H1 (cell line): ENCODE results near the gene FADS3. TPM values are rescaled to one million over a fixed set of nuclear protein-coding genes. Genes with fewer than 3 reads are reported as not detected.

Experiments used
- CTCF ChIA-PET: fragments of 300-600 bp; sonication (Branson Sonifier 250); formaldehyde crosslinking; loops from one replicate; lab custom pipeline; 2021; ENCODE audit not compliant: partially characterized antibody; lab: Charles Lee
- POLR2A ChIA-PET: fragments of 300-600 bp; sonication (Branson Sonifier 250); formaldehyde crosslinking; loops from one replicate; lab custom pipeline; 2021; ENCODE audit warnings: inconsistent platforms; ENCODE audit not compliant: partially characterized antibody; lab: Charles Lee
- DNase-seq, 2 experiments: peaks; one replicate each; pipeline versions ENCODE4 v3.0.0 to v3.0.0-alpha.2; 2010 to 2022; ENCODE audit warnings: low spot score in 2 of 2, low read depth in 1 of 2, mixed read lengths in 1 of 2
- FAIRE-seq: peaks from 2 replicates; lab custom pipeline; 2011; peaks lifted over from hg19 to GRCh38; lab: Jason Lieb, UNC
- H2AFZ ChIP-seq: 2 replicates; pipeline ENCODE4 v1.8.1; 2012; ENCODE audit warnings: low read length, inconsistent platforms
- H2AK5ac ChIP-seq: 2 replicates; pipeline ENCODE4 v1.6.1; 2013; ENCODE audit warnings: low read depth, low read length
- H2BK120ac ChIP-seq: replicated peaks from 2 replicates; pipeline ENCODE3; 2013; ENCODE audit warnings: low read depth, low read length, inconsistent platforms
- H2BK12ac ChIP-seq: 2 replicates; pipeline ENCODE4 v1.6.1; 2013; ENCODE audit warnings: low read depth, low read length
- H2BK15ac ChIP-seq: 2 replicates; pipeline ENCODE4 v1.6.1; 2013; ENCODE audit warnings: low read length
- H2BK20ac ChIP-seq: 2 replicates; pipeline ENCODE4 v1.6.1; 2013; ENCODE audit warnings: low read length
- H2BK5ac ChIP-seq: 2 replicates; pipeline ENCODE4 v1.6.1; 2013; ENCODE audit warnings: low read depth, low read length
- H3K14ac ChIP-seq: 2 replicates; pipeline ENCODE4 v1.6.1; 2013; ENCODE audit warnings: inconsistent platforms; ENCODE audit not compliant: insufficient read length
- H3K18ac ChIP-seq: 2 replicates; pipeline ENCODE4 v1.6.1; 2013; ENCODE audit warnings: low read length; ENCODE audit errors: extremely low read depth
- H3K23ac ChIP-seq: 2 replicates; pipeline ENCODE4 v1.6.1; 2013; ENCODE audit warnings: inconsistent platforms; ENCODE audit not compliant: insufficient read length
- H3K23me2 ChIP-seq: 2 replicates; pipeline ENCODE4 v1.6.1; 2013; ENCODE audit warnings: low read depth, low read length
- H3K27ac ChIP-seq: 2 replicates; pipeline ENCODE4 v1.6.1; 2011; ENCODE audit warnings: low read depth, low read length, inconsistent platforms
- H3K27me3 ChIP-seq, 4 experiments: replicated peaks in 1 of 4; 1 replicate in 1 of 4; 2 replicates in 3 of 4; pipeline versions ENCODE4 v1.6.1 to v1.8.1; 2011 to 2013; ENCODE audit warnings: low read length in 3 of 4, mild to moderate bottlenecking in 3 of 4, inconsistent platforms in 2 of 4, mixed read lengths in 2 of 4, moderate library complexity in 1 of 4; ENCODE audit not compliant: control insufficient read depth in 3 of 4, insufficient read depth in 3 of 4; ENCODE audit errors: extremely low read depth in 1 of 4
- H3K36me3 ChIP-seq, 4 experiments: 2 replicates each; pipeline versions ENCODE4 v1.6.1 to v1.8.1; 2011 to 2013; ENCODE audit warnings: mild to moderate bottlenecking in 4 of 4, low read length in 3 of 4, moderate library complexity in 2 of 4, control low read depth in 1 of 4, inconsistent platforms in 1 of 4; ENCODE audit not compliant: insufficient read depth in 4 of 4, control insufficient read depth in 2 of 4
- H3K4ac ChIP-seq: replicated peaks from 2 replicates; pipeline ENCODE3; 2013; ENCODE audit warnings: low read length, low read depth, mixed read lengths, inconsistent platforms; ENCODE audit not compliant: insufficient read length
- H3K4me1 ChIP-seq, 4 experiments: replicated peaks in 1 of 4; 1 replicate in 1 of 4; 2 replicates in 3 of 4; pipeline versions ENCODE4 v1.6.1 to v1.8.1; 2011 to 2013; ENCODE audit warnings: low read length in 3 of 4, inconsistent platforms in 2 of 4, mixed read lengths in 1 of 4; ENCODE audit not compliant: insufficient read depth in 4 of 4, control insufficient read depth in 3 of 4
- H3K4me2 ChIP-seq, 2 experiments: 2 replicates each; pipeline versions ENCODE4 v1.6.1 to v1.8.1; 2011 to 2013; ENCODE audit warnings: low read depth in 2 of 2, low read length in 2 of 2, control low read depth in 1 of 2, inconsistent platforms in 1 of 2, mild to moderate bottlenecking in 1 of 2; ENCODE audit not compliant: insufficient read depth in 1 of 2
- H3K4me3 ChIP-seq, 4 experiments: fragments of 200-600, 300-600 bp in 1 of 4; sonication (generic), shearing (Covaris generic), sonication (Bioruptor Twin) in 1 of 4; 2 replicates each; pipeline versions ENCODE4 v1.5.1 to v1.8.1; 2011 to 2016; ENCODE audit warnings: low read length in 4 of 4, low read depth in 3 of 4, control low read depth in 2 of 4, inconsistent platforms in 2 of 4, mild to moderate bottlenecking in 2 of 4, mixed read lengths in 1 of 4, moderate library complexity in 1 of 4; ENCODE audit not compliant: insufficient read depth in 2 of 4; ENCODE audit errors: extremely low read depth in 1 of 4
- H3K56ac ChIP-seq: replicated peaks from 2 replicates; pipeline ENCODE3; 2013; ENCODE audit warnings: low read depth, mild to moderate bottlenecking, mixed read lengths, low read length, inconsistent platforms; ENCODE audit not compliant: insufficient read length
- H3K79me1 ChIP-seq: 2 replicates; pipeline ENCODE4 v1.6.1; 2013; ENCODE audit warnings: low read depth, low read length, control low read depth
- H3K79me2 ChIP-seq, 2 experiments: 2 replicates each; pipeline versions ENCODE4 v1.6.1 to v1.8.1; 2012 to 2013; ENCODE audit warnings: low read length in 2 of 2, mild to moderate bottlenecking in 2 of 2, inconsistent platforms in 1 of 2; ENCODE audit not compliant: insufficient read depth in 2 of 2, control insufficient read depth in 1 of 2
- H3K9ac ChIP-seq, 4 experiments: replicated peaks in 1 of 4; 1 replicate in 1 of 4; 2 replicates in 3 of 4; pipeline versions ENCODE4 v1.6.1 to v1.8.1; 2011 to 2013; ENCODE audit warnings: low read depth in 3 of 4, low read length in 3 of 4, control low read depth in 2 of 4, mild to moderate bottlenecking in 2 of 4, moderate library complexity in 2 of 4, inconsistent platforms in 1 of 4; ENCODE audit errors: extremely low read depth in 1 of 4
- H3K9me3 ChIP-seq, 2 experiments: 2 replicates each; pipeline versions ENCODE4 v1.6.1 to v1.8.1; 2012 to 2013; ENCODE audit warnings: mild to moderate bottlenecking in 2 of 2, moderate library complexity in 2 of 2, control low read depth in 1 of 2, inconsistent platforms in 1 of 2, low read depth in 1 of 2, low read length in 1 of 2, mixed read lengths in 1 of 2; ENCODE audit not compliant: insufficient read depth in 2 of 2
- H4K20me1 ChIP-seq, 2 experiments: replicated peaks in 1 of 2; 2 replicates each; pipeline versions ENCODE3 to v1.8.1; 2011 to 2013; ENCODE audit warnings: inconsistent platforms in 2 of 2, low read length in 2 of 2, mild to moderate bottlenecking in 1 of 2; ENCODE audit not compliant: insufficient read depth in 2 of 2, control insufficient read depth in 1 of 2
- H4K5ac ChIP-seq: 2 replicates; pipeline ENCODE4 v1.6.1; 2013; ENCODE audit warnings: low read length, low read depth, mixed read lengths, inconsistent platforms; ENCODE audit not compliant: insufficient read length
- H4K8ac ChIP-seq: 2 replicates; pipeline ENCODE4 v1.8.0; 2013; ENCODE audit warnings: mild to moderate bottlenecking, moderate library complexity, low read length, inconsistent platforms; ENCODE audit not compliant: insufficient read depth; ENCODE audit errors: extremely low read depth
- H4K91ac ChIP-seq: replicated peaks from 2 replicates; pipeline ENCODE3; 2013; ENCODE audit warnings: low read length, mixed read lengths, inconsistent platforms; ENCODE audit not compliant: insufficient read length
- ATF2 ChIP-seq: IDR thresholded peaks from 2 replicates; pipeline ENCODE4 v1.6.1; 2012; ENCODE audit warnings: low read length, inconsistent platforms
- POLR2AphosphoS5 ChIP-seq: IDR thresholded peaks from 2 replicates; pipeline ENCODE4 v1.6.1; 2011; ENCODE audit warnings: low read depth, low read length
- whole genome bisulfite sequencing, 2 experiments: shearing (Covaris generic) in 1 of 2; methylation state at CpG; one replicate each; pipeline versions ENCODE4 v1.1.6 to v1.1.7; 2013 to 2015; ENCODE audit warnings: low lambda C conversion rate in 2 of 2, mixed read lengths in 2 of 2, inconsistent platforms in 1 of 2, low coverage in 1 of 2, missing lambda C conversion rate in 1 of 2; ENCODE audit not compliant: insufficient replicate concordance in 2 of 2, insufficient coverage in 1 of 2, insufficient read length in 1 of 2; ENCODE audit errors: extremely low coverage in 1 of 2, missing lambda C conversion rate in 1 of 2; 5-methylcytosine and 5-hydroxymethylcytosine counted together
- polyA plus RNA-seq, 7 experiments: library from polyadenylated mRNA; depleted of rRNA in 3 of 7; stranded (reverse) in 5 of 7; unstranded in 2 of 7; fragments of >200 nt in 5 of 7; fragments of 200-250 nt in 2 of 7; gene quantifications; 1 replicate in 5 of 7; 2 replicates in 1 of 7; 4 replicates in 1 of 7; pipeline versions ENCODE4 v1.2.1 to v1.2.3, GENCODE V29; 2011 to 2013; ENCODE audit warnings: missing spikeins in 2 of 7, mixed read lengths in 2 of 7
- total RNA-seq: library from RNA; stranded (reverse); fragmentation: NEBNext Ultra II Directional; extraction: Animal tissue kit (Norgen Biotek cat#: 25700); gene quantifications from 2 replicates; pipeline ENCODE4 v1.2.1, GENCODE V29; 2021

FADS3 gene
- total and polyA plus RNA-seq, 2 of the 8 experiments (the other 6 are each of a cell fraction or from before 2014, with no cell fraction given): 43.8 to 76.3 TPM

- 95% methylated on average over 14 of the region's 16 CpGs; no CpG with 5 or more reads in 1 of the 2 experiments for whole genome bisulfite sequencing, 2 experiments
- H3K14ac ChIP-seq: no peak overlapping the region
- H3K27ac ChIP-seq: no peak overlapping the region
- 0 out of 2 replicates have a peak, but pooled peaks cover 3% of the 10 kb centered on the region for H3K79me1 ChIP-seq
- no peak overlapping the region for H4K8ac ChIP-seq
- H3K23ac ChIP-seq: no peak overlapping the region
- H3K9ac ChIP-seq: no peak overlapping the region
- H4K5ac ChIP-seq: peak overlapping the region; percentile 61
- no peaks in the 10 kb centered on the region; a peak in 1 of 7 replicates for H3K4me1 ChIP-seq
- H3K23me2 ChIP-seq: no peaks in the 10 kb centered on the region
- ChIA-PET CTCF (interaction anchor here (0.9 to 2.4 kb wide), 4 partner anchors 9 to 48 kb away, joined by 3 to 15 read pairs (median 4); no protein-coding TSS in a partner anchor), POLR2A (interaction anchor here (0.6 to 4.5 kb wide), 8 partner anchors 9 to 314 kb away, joined by 3 to 28 read pairs (median 4); no protein-coding TSS in a partner anchor)
- H2BK120ac ChIP-seq: no peak overlapping the region
- no peak for DNase-seq
- no peak overlapping the region for H2BK15ac ChIP-seq
- no peaks in the 10 kb centered on the region; a peak in 1 of 4 replicates for H3K9me3 ChIP-seq
- no peaks in the 10 kb centered on the region; a peak in 1 of 7 replicates for H3K27me3 ChIP-seq
- H4K20me1 ChIP-seq: peaks cover 8 to 18% of the 10 kb centered on the region in 2 experiments
- H3K36me3 ChIP-seq: peaks cover 48 to 96% (median 75%) of the 10 kb centered on the region in 4 experiments
- no peak overlapping the region for H3K4me2 ChIP-seq
- no peak overlapping the region for H3K4me3 ChIP-seq
- H2AFZ ChIP-seq: no peak overlapping the region
- no peak overlapping the region for H3K18ac ChIP-seq
- no peaks in the 10 kb centered on the region; a peak in 2 of 4 replicates for H3K79me2 ChIP-seq
- no peak for FAIRE-seq
- no peak overlapping the region for H3K4ac ChIP-seq
- H3K56ac ChIP-seq: no peak overlapping the region
- H2BK12ac ChIP-seq: no peak overlapping the region
- H2BK5ac ChIP-seq: no peak overlapping the region
- TF ChIP-seq POLR2AphosphoS5 (0 out of 2 replicates have a peak, but pooled peaks have one; percentile 18), ATF2 (no peak)
- H2AK5ac ChIP-seq: no peak overlapping the region
- H4K91ac ChIP-seq: no peak overlapping the region
- no peak overlapping the region for H2BK20ac ChIP-seq
Observed at GRCh38 chr11:61844909-61845565, 46.3 kb downstream of the FADS3 start.
